Spinal cord (tissue), 10 donors: ENCODE measurements around the gene KIAA0825. TPM values are rescaled to one million over a fixed set of nuclear protein-coding genes. Genes with fewer than 3 reads are reported as not detected.

Source experiments
- DNase-seq, 6 donors: peaks; one replicate each; pipeline versions ENCODE4 v3.0.0 to v3.0.0-alpha.2; 2013 to 2015; ENCODE audit warnings: low spot score in 6 of 6, low read depth in 4 of 6
- H3K27ac ChIP-seq: one replicate; pipeline ENCODE4 v1.5.1; 2013; ENCODE audit warnings: low read depth, low read length, control low read depth
- H3K27me3 ChIP-seq: one replicate; pipeline ENCODE4 v1.6.1; 2013; ENCODE audit warnings: low read length; ENCODE audit not compliant: control insufficient read depth, insufficient read depth
- H3K36me3 ChIP-seq: one replicate; pipeline ENCODE4 v1.6.1; 2013; ENCODE audit warnings: low read length; ENCODE audit not compliant: control insufficient read depth, insufficient read depth
- H3K4me1 ChIP-seq: one replicate; pipeline ENCODE4 v1.6.1; 2013; ENCODE audit warnings: low read length; ENCODE audit not compliant: control insufficient read depth, insufficient read depth
- H3K4me3 ChIP-seq: one replicate; pipeline ENCODE4 v1.5.1; 2013; ENCODE audit warnings: low read depth, low read length, control low read depth
- H3K9me3 ChIP-seq: one replicate; pipeline ENCODE4 v1.6.1; 2013; ENCODE audit warnings: low read length; ENCODE audit not compliant: control insufficient read depth, insufficient read depth
- WGBS: methylation state at CpG from one replicate; pipeline ENCODE4 v1.1.5; 2013; ENCODE audit warnings: missing lambda C conversion rate; ENCODE audit not compliant: insufficient coverage; 5-methylcytosine and 5-hydroxymethylcytosine counted together
- polyA plus RNA-seq, 2 donors: library from polyadenylated mRNA; unstranded; fragments of 120-200 nt; gene quantifications; one replicate each; pipeline ENCODE4 v1.2.1, GENCODE V29; 2013; ENCODE audit not compliant: insufficient read length in 2 of 2
- total RNA-seq, 2 donors: library from RNA; depleted of rRNA in 1 of 2; stranded (reverse); fragments of 120-200 nt in 1 of 2; fragments of >200 nt in 1 of 2; gene quantifications; one replicate each; pipeline versions ENCODE4 v1.2.3 to v1.2.4, GENCODE V29; 2013 to 2014
- donor health status: healthy.

Gene KIAA0825
- total and polyA plus RNA-seq, 4 donors, result 2.9 to 20.9 (median 8.4) TPM

GRCh38 chr5:94254214-94254613, 364.2 kb downstream of the KIAA0825 start:
- H3K36me3 ChIP-seq, result no peaks in the 10 kb centered on the region
- H3K27me3 ChIP-seq, result no peaks in the 10 kb centered on the region
- 0% methylated on average over 1 of the region's 3 CpGs for WGBS
- no peak for DNase-seq
- H3K9me3 ChIP-seq, result no peaks in the 10 kb centered on the region
- no peak overlapping the region for H3K4me3 ChIP-seq
- no peak overlapping the region for H3K27ac ChIP-seq
- no peaks in the 10 kb centered on the region for H3K4me1 ChIP-seq

- H3K4me3 ChIP-seq, result no peak overlapping the region
- WGBS, result 40% methylated on average over 1 of the region's 5 CpGs
- no peaks in the 10 kb centered on the region for H3K9me3 ChIP-seq
- H3K36me3 ChIP-seq, result no peaks in the 10 kb centered on the region
- H3K27me3 ChIP-seq, result no peaks in the 10 kb centered on the region
- no peaks in the 10 kb centered on the region for H3K4me1 ChIP-seq
- no peak overlapping the region for H3K27ac ChIP-seq
- no peak for DNase-seq
These were observed 367.4 kb downstream of the KIAA0825 start for GRCh38 chr5:94250985-94251384.

DNA sequence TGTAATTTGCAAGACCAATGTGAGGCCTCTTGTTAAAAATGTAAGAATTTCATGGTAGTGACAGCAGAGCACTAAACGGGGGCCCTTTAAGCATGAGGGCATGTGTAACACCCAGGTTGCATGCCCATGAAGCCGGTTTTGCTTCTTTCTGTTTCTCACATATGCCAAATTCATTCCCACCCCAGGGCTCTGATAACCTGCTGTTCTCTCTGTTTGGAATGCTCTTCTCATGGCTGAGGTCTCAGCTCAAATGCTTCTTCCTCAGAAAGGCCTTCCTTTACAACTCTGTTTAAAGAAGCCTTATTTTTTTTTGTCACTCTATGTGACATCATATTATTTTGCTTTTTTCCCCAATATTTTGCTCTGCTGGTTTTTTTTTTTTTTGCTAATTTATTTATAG, 369.0 kb downstream of the KIAA0825 start:
- no peaks in the 10 kb centered on the region for H3K27me3 ChIP-seq
- no peak overlapping the region for H3K27ac ChIP-seq
- 54% methylated on average over 2 of the region's 2 CpGs for WGBS
- DNase-seq, result no peak
- H3K9me3 ChIP-seq, result no peaks in the 10 kb centered on the region
- H3K4me3 ChIP-seq, result no peak overlapping the region
- H3K4me1 ChIP-seq, result no peaks in the 10 kb centered on the region
- H3K36me3 ChIP-seq, result no peaks in the 10 kb centered on the region

DNA sequence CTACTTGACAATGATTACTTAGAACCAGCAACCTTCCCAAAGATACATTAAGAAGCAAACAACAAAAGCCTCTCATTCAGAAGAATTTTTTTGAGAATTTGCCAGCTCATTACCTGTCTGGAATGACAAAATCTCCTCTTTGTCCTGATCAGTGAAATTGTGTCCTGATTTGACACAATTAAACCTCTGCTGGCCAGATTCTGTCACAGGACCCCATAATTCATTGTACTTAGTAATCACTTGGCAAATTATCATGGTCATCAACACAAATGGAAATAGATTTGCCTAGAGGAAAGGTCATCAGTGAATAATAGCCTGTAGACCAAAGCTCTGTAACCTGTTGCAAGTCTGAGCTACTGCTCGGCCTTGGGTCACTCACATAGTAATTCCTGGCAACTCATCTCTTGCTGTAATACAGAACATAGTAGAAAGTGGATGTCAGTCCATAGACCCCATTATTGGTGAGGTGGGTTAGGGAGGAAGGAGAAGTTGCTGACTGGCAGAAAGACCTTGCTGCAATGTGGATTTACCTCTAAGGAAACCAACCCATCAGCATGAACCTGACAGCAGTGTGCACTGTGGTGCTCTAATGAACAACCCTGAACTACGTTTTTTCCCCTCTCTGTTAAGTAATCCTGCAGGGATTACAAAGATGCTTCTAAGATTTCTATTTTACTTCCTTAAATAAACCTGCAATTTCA, 370.1 kb downstream of the KIAA0825 start:
- H3K4me1 ChIP-seq, result no peaks in the 10 kb centered on the region
- H3K9me3 ChIP-seq, result no peaks in the 10 kb centered on the region
- WGBS, result 67% methylated on average over 1 of the region's 2 CpGs
- no peak for DNase-seq
- H3K4me3 ChIP-seq, result no peak overlapping the region
- no peaks in the 10 kb centered on the region for H3K36me3 ChIP-seq
- H3K27me3 ChIP-seq, result no peaks in the 10 kb centered on the region
- no peak overlapping the region for H3K27ac ChIP-seq

GRCh38 chr5:94245608-94246007, 372.8 kb downstream of the KIAA0825 start:
- Histone ChIP-seq H3K27me3 (no peaks in the 10 kb centered on the region), H3K4me1 (no peaks in the 10 kb centered on the region), H3K9me3 (no peaks in the 10 kb centered on the region), H3K36me3 (no peaks in the 10 kb centered on the region), H3K4me3 (no peak overlapping the region), H3K27ac (no peak overlapping the region)
- no CpG with 5 or more reads among the region's 4 CpGs for WGBS
- no peak for DNase-seq

DNA sequence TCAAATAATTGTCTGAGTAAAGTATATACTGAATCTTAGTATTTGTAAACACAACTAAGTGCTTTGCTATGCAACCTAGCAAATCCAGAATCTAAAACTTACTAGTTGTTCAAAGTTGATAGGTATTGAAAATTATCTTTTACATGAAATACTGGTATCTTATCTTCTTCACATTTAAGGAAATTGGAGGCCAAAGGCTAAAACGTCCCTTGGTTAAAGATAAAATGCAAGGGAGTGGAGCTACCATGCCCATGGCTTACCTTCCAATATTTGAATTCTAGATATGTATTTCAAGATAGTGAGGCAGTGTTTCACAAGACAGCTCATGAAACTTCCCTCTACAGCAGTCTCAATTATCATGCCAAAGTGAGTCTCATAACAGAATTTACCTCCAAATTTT, 373.5 kb downstream of the KIAA0825 start:
- Histone ChIP-seq H3K36me3 (no peaks in the 10 kb centered on the region), H3K4me3 (no peak overlapping the region), H3K27ac (no peak overlapping the region), H3K4me1 (no peaks in the 10 kb centered on the region), H3K9me3 (no peaks in the 10 kb centered on the region), H3K27me3 (no peaks in the 10 kb centered on the region)
- no peak for DNase-seq
- no CpG with 5 or more reads among the region's 1 CpG for WGBS

DNA sequence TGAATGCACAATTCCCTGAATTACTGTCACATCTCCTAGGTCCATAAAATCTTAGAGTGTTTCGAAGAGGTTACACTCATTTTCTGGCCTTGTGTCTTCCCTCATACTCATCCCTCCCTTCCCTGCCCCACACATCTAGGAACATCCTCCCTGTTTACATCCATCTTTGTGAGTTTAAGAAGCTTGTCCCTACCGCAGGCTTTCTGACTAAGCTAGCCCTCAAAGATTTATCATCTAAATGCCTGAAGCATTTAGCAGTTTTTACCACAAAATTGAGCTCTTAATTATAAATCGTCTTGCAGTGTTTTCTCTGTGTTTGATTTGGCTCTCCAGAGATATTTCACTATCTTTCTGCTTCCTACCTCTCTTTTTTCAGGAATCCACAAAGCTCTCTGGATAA, 374.8 kb downstream of the KIAA0825 start:
- H3K27me3 ChIP-seq, result no peaks in the 10 kb centered on the region
- no peak overlapping the region for H3K4me3 ChIP-seq
- DNase-seq, result no peak
- H3K27ac ChIP-seq, result no peak overlapping the region
- no peaks in the 10 kb centered on the region for H3K36me3 ChIP-seq
- H3K9me3 ChIP-seq, result no peaks in the 10 kb centered on the region
- no peaks in the 10 kb centered on the region for H3K4me1 ChIP-seq
- WGBS, result 39% methylated on average over 2 of the region's 3 CpGs

DNA sequence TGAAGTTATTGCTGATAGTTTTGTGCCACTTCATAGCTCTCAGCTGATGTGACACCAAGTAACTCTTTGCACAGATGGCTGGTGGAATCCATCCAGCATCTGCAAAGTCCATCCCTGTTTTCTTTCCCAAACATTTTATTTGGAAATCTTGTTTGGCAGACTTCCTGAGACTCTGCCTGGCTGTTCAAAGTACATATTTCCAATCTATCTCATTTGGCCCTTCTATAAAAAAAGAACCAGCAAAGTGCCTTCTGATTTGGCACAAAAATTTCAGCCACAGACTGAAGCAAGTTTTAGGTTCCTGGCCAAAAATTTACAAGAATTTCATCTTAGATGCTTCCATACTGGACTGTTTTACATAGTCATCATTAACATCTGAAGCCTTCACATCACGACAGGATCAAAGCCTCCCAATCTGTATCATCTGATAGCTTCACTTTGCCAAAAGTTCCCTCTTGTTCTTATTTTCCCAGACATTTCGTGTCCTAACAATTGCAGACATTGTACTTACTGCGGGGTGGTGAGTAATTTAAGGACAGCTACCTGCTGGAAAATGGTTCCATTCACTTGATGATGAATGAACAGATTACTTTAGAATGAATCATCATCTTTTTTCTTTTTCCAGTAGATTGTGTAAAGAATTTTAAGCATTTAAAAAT, 377.3 kb downstream of the KIAA0825 start:
- peak in 1 of 6 donors; percentile 87 for DNase-seq
- Histone ChIP-seq H3K27me3 (no peaks in the 10 kb centered on the region), H3K36me3 (no peaks in the 10 kb centered on the region), H3K4me1 (no peaks in the 10 kb centered on the region), H3K27ac (no peak overlapping the region), H3K4me3 (no peak overlapping the region), H3K9me3 (no peaks in the 10 kb centered on the region)
- 50% methylated on average over 1 of the region's 3 CpGs for WGBS

DNA sequence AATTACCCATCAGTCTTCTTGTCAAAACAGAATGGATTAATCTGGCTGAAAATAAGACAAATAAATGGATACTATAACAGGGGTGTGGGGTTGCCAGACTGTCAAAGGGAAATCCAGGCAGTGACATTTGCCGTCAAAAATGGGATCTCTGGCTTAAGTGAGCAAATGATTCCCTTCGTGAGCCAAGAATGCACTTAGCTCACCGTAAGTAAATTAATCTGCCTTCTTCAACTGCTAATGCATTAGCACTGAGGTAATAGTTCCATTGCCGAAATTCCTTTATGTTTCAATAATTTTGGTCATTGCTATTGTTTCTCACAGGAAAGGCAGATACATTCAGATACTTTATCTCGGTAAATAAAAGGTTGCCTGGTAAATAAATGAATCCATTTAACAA, 377.8 kb downstream of the KIAA0825 start:
- Histone ChIP-seq H3K4me1 (no peaks in the 10 kb centered on the region), H3K4me3 (no peak overlapping the region), H3K9me3 (no peaks in the 10 kb centered on the region), H3K36me3 (no peaks in the 10 kb centered on the region), H3K27ac (no peak overlapping the region), H3K27me3 (no peaks in the 10 kb centered on the region)
- peak in 2 of 6 donors; percentile 20 to 62 for DNase-seq
- WGBS, result 100% methylated on average over 1 of the region's 5 CpGs

GRCh38 chr5:94240134-94240533, 378.3 kb downstream of the KIAA0825 start:
- Histone ChIP-seq H3K4me1 (no peaks in the 10 kb centered on the region), H3K4me3 (no peak overlapping the region), H3K36me3 (no peaks in the 10 kb centered on the region), H3K27me3 (no peaks in the 10 kb centered on the region), H3K27ac (no peak overlapping the region), H3K9me3 (no peaks in the 10 kb centered on the region)
- no CpG with 5 or more reads among the region's 3 CpGs for WGBS
- peak in 2 of 6 donors; percentile 41 to 55 for DNase-seq
